ENCODE results near the gene RBM4.

RBM4 gene

GRCh38 chr11:66649903-66650302 lies 11.4 kb downstream of the RBM4 start:
- in situ Hi-C loops (cut with MboI; ENCODE audit: low sequenced_read_pairs): no loop called here

GRCh38 chr11:66651016-66651415 lies 12.5 kb downstream of the RBM4 start:
- in situ Hi-C loops (cut with MboI; ENCODE audit: low sequenced_read_pairs): no loop called here

GRCh38 chr11:66652651-66653050 lies 14.1 kb downstream of the RBM4 start:
- in situ Hi-C loops (cut with MboI; ENCODE audit: low sequenced_read_pairs): no loop called here

- in situ Hi-C loops (cut with MboI; ENCODE audit: low sequenced_read_pairs): no loop called here
Observed at GRCh38 chr11:66653123-66653522, 14.6 kb downstream of the RBM4 start.

GRCh38 chr11:66659763-66660162 lies 21.3 kb downstream of the RBM4 start:
- in situ Hi-C loops (cut with MboI; ENCODE audit: low sequenced_read_pairs): no loop called here

GRCh38 chr11:66663741-66664296 lies 25.3 kb downstream of the RBM4 start:
- in situ Hi-C loops (cut with MboI; ENCODE audit: low sequenced_read_pairs): no loop called here

- in situ Hi-C loops (cut with MboI; ENCODE audit: low sequenced_read_pairs): no loop called here
Observed at GRCh38 chr11:66665369-66665768, 26.9 kb downstream of the RBM4 start.

DNA sequence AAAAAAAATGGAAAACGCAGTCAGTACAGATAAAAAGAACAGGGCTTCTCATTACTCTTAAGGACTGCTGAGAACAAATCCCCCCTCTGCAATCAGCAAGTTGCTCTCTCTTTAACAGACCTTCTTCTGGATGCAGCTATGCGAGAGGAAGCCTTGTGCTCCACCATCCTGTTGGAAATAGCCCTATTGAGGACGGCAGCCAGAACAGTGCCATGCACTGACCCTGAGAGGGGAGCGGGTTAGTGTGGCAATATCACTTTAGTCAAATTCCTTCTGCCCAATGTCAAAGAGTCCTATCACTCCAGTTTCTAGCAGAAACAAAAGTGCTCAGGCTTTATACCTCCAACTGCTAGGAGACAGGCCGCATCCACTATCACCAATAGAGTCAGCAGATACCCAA lies 32.3 kb downstream of the RBM4 start:
- in situ Hi-C loops (cut with MboI; ENCODE audit: low sequenced_read_pairs): no loop called here

DNA sequence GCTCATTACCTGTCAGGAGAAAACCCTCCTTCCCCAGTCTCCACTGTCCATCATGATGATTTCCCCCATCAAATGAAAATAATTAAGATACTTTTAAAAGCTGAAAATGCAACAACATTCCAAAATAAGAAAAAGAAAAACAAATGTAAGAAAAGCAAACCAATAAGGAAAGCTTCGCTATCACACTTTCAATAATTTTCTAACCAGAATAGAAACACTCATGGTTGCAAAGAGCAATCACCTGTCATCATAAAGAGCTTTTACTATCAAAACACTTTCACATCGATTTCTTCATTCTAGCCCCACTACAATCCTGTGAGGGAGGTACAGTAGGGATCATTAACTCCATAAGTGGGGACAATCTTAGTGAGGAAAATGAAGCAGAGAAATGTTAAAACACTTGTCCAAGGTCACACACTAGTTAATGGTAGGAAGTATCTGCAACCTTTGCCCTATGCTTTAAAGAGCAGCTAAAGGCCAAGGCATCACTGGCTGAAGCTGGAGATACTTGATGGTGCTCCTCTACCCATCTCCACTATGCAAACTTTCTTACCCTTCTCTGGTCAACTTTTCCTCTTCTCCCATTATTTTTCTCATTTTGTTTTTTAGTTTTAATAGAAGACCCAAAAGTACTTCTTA lies 36.6 kb downstream of the RBM4 start:
- in situ Hi-C loops (cut with MboI; ENCODE audit: low sequenced_read_pairs): no loop called here

DNA sequence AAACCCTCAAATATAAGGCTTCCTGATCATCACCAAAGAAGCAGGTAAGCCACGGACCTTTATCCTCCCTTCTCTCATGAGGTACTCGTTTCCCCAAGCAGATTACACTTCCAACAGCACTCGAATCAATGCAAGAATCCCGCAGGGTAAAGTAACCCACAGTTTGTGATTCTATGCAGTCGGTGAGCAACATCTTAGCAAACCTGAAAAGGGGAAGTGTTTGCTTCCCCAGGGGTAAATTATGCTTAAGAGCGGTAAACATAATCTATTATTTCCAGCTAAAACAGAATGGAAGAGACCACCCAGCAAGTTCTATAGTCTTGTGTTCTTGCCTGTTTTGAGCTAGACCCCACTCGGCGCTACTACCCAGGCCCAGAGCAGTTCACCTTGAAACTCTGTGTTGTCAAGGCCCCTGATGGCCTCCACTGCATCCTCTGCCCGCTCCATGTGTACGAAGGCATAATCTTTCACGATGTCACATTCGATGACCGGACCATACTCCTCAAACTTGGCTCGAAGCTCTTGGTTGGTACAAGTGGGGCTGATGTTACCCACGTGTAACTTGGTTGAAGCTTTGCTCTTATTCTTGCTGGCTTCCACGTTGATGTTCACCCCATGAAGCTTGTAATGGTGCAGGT lies 37.9 kb downstream of the RBM4 start:
- in situ Hi-C loops (cut with MboI; ENCODE audit: low sequenced_read_pairs): no loop called here

DNA sequence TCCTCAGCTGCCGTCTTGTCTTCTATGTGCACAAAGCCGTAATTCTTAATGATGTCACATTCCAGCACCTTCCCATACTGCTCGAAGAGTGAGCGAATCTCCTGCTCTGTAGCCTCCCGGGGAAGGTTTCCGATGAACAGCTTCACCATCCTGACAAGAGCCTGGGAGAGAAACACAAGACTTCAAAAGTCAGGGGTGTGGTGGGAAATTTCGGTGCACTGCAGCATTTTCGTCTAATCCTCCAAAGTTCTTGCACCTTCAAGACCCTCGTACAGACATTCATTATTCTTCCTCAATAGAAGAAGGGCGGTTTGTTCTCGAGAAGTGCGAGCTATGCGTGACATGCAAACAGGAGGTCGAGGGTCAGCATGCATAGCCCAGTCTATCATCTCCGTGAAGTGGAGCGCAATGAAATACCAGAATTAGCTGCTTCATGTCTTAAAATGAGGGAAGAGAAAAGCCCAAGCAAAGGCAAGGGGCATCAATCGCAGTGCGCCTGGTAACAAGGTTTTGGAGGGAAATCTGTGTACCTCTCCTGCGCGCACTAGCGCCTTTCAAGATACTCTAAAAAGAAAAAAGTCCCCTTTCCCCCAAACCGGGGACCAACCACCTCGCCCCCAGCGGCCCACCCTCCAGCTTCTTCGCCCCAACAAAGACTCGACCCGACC lies 38.6 kb downstream of the RBM4 start:
- in situ Hi-C loops (cut with MboI; ENCODE audit: low sequenced_read_pairs): no loop called here

- in situ Hi-C loops (cut with MboI; ENCODE audit: low sequenced_read_pairs): no loop called here
Observed at GRCh38 chr11:66677599-66678375, 39.3 kb downstream of the RBM4 start, which contains the start of gene RBM4B. Gene RBM4B (minus strand): TSS chr11:66677887. CDS start chr11:66677079, 808 bp downstream.

DNA sequence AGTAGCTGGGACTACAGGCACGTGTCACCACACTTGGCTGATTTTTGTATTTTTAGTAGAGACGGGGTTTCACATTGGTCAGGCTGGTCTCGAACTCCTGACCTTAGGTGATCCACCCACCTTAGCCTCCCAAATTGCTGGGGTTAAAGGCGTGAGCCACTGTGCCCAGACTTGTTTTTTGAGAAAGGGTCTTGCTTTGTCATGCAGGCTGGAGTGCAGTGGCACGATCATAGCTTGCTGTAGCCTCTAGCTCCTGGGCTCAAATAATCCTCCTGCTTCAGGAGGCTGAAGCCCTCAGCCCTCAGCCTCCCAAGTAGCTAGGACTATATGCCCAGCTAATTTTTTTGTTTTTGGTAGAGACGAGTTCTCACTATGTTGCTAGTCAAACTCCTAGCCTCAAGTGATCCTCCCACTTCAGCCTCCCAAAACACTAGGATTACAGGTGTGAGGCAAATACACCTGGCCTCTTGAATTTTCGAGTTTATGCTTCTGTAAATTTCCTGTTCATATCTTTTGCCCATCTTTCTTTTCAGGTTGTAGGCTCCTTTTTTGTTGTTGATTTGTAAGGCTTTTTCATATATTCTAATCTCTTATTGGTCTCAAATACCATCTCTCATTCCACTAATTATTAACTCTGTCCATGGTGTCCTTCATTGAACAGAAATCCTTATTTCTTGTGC lies 42.6 kb downstream of the RBM4 start:
- in situ Hi-C loops (cut with MboI; ENCODE audit: low sequenced_read_pairs): no loop called here

- in situ Hi-C loops (cut with MboI; ENCODE audit: low sequenced_read_pairs): no loop called here
Observed at GRCh38 chr11:66683877-66684276, 45.4 kb downstream of the RBM4 start.

- in situ Hi-C loops (cut with MboI; ENCODE audit: low sequenced_read_pairs): no loop called here
Observed at GRCh38 chr11:66684635-66685034, 46.1 kb downstream of the RBM4 start.

DNA sequence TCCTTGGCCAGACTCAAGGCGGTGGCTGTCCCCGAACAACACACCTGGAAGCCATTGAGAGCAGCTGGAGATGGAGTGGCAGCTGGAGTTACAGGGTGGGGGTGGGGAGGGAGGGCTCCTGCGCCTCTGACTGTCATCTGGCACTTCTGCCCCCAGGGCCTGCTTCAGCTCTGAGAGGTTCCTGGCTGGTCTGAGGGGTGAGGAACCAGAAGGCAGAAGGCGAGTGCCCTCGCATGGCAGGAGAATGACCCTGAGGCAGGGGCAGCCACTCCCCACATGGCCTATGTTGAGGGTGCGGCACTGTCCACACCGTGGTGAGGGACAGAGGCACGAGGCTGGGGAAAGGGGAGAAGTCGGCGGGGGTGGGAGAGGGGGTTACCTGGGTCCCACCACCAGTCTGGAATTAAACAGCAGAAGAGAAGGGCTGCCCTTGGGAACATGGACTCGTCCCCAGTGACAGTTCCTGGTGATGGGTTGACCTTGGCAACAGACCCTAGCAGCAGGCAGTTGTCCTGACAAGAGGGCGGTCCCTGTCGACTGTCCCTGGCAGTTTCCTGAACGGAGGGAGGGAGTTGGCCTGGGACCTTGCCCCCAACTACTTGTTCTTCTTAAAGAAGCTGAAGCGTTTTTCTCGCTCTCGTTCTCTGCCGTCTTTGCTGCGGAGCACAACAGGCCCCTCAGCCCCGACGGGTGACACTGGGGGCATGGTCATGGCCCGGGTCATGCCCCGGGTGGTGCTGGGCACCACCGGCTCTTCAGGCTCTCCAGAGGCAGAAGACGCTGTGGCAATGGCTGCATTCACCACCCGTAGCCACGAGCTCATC lies 47.0 kb downstream of the RBM4 start:
- in situ Hi-C loops (cut with MboI; ENCODE audit: low sequenced_read_pairs): no loop called here

GRCh38 chr11:66686100-66686785 lies 47.7 kb downstream of the RBM4 start:
- in situ Hi-C loops (cut with MboI; ENCODE audit: low sequenced_read_pairs): no loop called here

DNA sequence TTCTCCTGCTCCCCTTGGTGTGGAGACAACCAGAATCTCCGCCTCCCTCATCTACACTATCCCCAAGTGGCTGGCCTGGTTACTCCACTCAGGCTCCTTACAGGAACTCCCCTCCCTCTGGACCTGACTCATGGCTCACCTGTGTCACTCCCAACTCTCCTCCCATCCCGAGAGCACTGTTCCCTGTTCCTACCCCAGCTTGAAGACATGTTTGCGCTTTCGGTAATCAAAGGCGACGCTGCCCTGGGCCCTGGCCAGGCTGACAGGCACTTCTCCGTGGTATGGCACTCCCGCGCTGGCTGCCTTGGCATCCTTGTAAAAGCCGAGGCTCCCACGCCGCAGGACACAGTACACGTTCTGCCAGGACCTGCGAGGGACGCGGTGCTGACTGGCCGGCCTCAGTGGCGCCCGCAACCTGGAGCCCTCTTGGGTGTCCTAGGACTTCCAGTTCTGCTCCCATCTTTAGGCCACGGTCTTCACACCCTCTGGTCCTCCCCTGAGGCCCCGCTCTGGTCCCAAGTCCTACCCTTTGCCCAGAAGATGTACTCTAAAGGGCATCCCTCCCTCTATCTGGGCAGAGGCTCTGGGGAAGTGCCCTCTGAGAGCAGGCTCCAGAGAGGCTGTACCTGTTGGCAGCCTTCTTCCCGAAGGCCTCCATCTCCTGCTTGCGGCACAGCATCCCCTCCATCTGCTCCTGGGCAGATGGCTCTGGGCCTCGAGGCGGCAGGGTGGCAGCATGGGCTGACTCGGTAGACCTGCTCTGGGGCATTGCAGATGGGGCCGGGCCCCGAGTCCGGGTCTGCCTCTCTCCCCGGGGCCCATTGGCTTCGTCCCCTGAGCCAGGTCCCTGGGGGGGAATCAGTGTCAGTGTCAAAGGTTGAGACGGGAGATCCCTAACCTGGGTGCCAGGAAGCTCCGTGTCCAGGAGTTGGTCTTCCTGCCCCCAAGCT lies 48.6 kb downstream of the RBM4 start:
- in situ Hi-C loops (cut with MboI; ENCODE audit: low sequenced_read_pairs): no loop called here
